ENCODE results near the gene ADCY5.

The ADCY5 gene

DNA sequence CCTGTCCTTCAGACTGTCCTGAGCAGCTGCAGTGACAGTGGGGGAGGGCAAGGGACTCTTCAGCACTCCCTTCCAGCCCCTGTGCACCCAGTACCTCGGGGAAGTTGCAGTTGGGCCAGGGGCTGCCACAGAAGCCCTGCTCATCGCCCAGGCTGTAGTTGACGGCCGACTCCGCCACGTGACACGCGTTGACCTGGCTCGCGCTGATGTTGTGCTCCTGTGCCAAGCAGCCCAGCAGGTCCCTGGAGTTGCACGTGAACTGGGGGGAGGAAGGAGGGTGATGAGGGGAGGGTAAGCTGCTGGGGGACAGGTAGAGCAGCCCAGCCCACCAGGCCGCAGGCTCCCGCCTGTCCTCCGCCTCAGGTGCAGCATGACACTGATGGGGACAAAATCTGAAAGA is 145.9 kb downstream of the ADCY5 start:
- Histone ChIP-seq H3K4me3 (ENCODE audit: low read depth in 1 of 5, low read length in 5 of 5) (no peak overlapping the region), H3K9ac (ENCODE audit: low read length in 5 of 5) (no peak overlapping the region), H3K36me3 (ENCODE audit: control insufficient read depth in 5 of 5, insufficient read depth in 5 of 5, low read length in 5 of 5) (peaks cover 4 to 43% (median 34%) of the 10 kb centered on the region in 5 donors), H3K9me3 (ENCODE audit: control insufficient read depth in 5 of 5, low read length in 5 of 5) (peaks cover 0 to 3% (median 0%) of the 10 kb centered on the region in 5 donors), H3K27ac (ENCODE audit: low read depth, low read length) (no peak overlapping the region), H3K27me3 (ENCODE audit: control insufficient read depth in 5 of 5, insufficient read depth in 4 of 5, low read length in 5 of 5) (no peaks in the 10 kb centered on the region), H3K4me1 (ENCODE audit: control insufficient read depth in 5 of 5, insufficient read depth in 5 of 5, low read length in 5 of 5) (peaks cover 0 to 17% (median 14%) of the 10 kb centered on the region in 5 donors)

DNA sequence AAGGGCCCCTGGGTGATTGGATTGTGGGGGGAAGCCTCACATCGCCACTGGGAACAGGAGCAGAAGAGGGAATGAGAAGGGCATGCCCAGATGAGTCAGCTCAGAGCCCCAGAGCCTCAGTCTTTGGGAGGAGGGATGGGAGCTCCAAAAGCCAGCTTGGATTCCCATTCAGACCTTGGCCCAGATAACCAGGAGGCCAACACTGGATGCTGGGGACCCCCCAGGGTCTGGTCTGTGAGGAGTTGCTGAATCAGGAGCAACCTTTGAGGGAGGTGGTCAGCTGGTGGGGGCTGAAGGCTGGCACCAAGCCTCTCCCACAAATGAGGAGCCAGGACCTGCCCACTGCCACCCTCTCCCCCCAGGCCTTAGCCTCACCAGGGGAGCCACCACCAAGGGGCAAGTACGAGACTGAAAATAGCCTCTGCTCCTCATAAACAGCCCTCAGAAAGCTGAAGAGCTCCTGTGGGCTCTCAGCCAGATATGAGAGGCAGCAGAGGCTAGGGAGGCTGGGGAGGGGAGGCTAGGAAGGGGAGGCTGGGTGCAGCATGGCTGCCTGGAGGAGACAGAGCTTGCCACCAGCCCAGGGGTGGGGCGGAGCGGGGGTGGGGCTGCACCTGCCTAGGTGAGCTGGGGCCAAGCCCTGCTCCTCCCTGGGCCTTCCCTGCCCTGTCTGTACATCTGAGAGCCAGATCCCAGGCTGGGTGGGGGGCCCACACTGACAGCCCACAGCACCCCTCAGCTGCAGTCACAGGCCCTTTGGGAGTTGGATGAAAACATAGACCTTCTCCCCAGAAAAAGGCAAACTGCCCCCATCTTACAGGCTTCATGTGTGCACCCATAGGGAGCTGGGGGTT is 147.3 kb downstream of the ADCY5 start:
- peak overlapping the region in 1 of 5 donors; percentile 15 for H3K9ac ChIP-seq (ENCODE audit: low read length in 5 of 5)

GRCh38 chr3:123300583-123300982 is 148.3 kb downstream of the ADCY5 start:
- Histone ChIP-seq H3K27ac (ENCODE audit: low read depth, low read length) (no peak overlapping the region), H3K36me3 (ENCODE audit: control insufficient read depth in 5 of 5, insufficient read depth in 5 of 5, low read length in 5 of 5) (peaks cover 4 to 59% (median 41%) of the 10 kb centered on the region in 5 donors), H3K9me3 (ENCODE audit: control insufficient read depth in 5 of 5, low read length in 5 of 5) (peaks cover 0 to 3% (median 0%) of the 10 kb centered on the region in 5 donors), H3K4me1 (ENCODE audit: control insufficient read depth in 5 of 5, insufficient read depth in 5 of 5, low read length in 5 of 5) (peaks cover 0 to 14% (median 12%) of the 10 kb centered on the region in 5 donors), H3K9ac (ENCODE audit: low read length in 5 of 5) (no peak overlapping the region), H3K4me3 (ENCODE audit: low read depth in 1 of 5, low read length in 5 of 5) (no peak overlapping the region), H3K27me3 (ENCODE audit: control insufficient read depth in 5 of 5, insufficient read depth in 4 of 5, low read length in 5 of 5) (no peaks in the 10 kb centered on the region)

More for the DNA sequence above, 147.3 kb downstream of the ADCY5 start:
- peaks cover 0 to 17% (median 14%) of the 10 kb centered on the region in 5 donors for H3K4me1 ChIP-seq (ENCODE audit: control insufficient read depth in 5 of 5, insufficient read depth in 5 of 5, low read length in 5 of 5)
- H3K9me3 ChIP-seq (ENCODE audit: control insufficient read depth in 5 of 5, low read length in 5 of 5): peaks cover 0 to 3% (median 0%) of the 10 kb centered on the region in 5 donors
- H3K27ac ChIP-seq (ENCODE audit: low read depth, low read length): no peak overlapping the region
- peaks cover 4 to 50% (median 36%) of the 10 kb centered on the region in 5 donors for H3K36me3 ChIP-seq (ENCODE audit: control insufficient read depth in 5 of 5, insufficient read depth in 5 of 5, low read length in 5 of 5)
- H3K27me3 ChIP-seq (ENCODE audit: control insufficient read depth in 5 of 5, insufficient read depth in 4 of 5, low read length in 5 of 5): no peaks in the 10 kb centered on the region
- no peak overlapping the region for H3K4me3 ChIP-seq (ENCODE audit: low read depth in 1 of 5, low read length in 5 of 5)

DNA sequence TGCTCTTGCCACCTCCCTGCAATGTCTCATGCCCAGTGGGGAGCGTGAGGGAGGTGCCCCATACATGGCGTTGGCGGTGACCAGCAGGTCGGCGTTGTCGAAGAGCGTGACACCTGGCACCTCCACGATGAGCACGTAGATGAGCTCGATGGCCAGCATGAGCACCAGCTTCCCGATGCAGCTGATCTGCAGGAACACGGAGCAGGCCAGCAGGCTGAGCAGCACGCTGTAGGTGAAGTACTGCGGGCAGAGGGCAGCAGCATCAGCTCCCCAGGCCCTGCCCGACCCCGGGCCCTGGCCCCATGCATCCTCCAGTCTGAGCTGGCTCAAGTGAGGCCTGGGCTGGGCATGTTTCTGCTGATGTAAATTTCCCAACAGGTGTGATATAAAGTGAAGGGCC is 148.8 kb downstream of the ADCY5 start:
- Histone ChIP-seq H3K36me3 (ENCODE audit: control insufficient read depth in 5 of 5, insufficient read depth in 5 of 5, low read length in 5 of 5) (peaks cover 4 to 63% (median 41%) of the 10 kb centered on the region in 5 donors), H3K4me1 (ENCODE audit: control insufficient read depth in 5 of 5, insufficient read depth in 5 of 5, low read length in 5 of 5) (peaks cover 0 to 9% (median 7%) of the 10 kb centered on the region in 5 donors), H3K9me3 (ENCODE audit: control insufficient read depth in 5 of 5, low read length in 5 of 5) (no peaks in the 10 kb centered on the region)

DNA sequence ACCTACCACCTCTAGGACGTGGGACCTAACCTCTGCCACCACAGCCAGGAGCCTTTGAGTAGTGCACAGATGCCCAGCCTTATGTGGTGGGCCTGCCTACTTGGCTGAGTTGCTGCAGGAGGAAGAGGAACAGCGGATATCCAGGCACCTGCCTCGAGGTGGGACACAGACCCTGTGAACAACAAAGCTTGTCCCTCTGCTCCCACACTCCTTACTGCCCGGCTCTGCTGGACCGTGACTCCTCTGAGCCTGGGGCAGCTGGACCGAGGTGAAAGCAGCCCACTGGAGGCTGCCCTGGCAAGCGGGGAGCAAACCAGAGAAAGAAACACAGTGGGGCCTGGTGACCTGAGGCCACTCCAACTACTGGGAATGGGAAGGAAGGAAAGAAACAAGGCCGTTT is 149.3 kb downstream of the ADCY5 start:
- Histone ChIP-seq H3K4me1 (ENCODE audit: control insufficient read depth in 5 of 5, insufficient read depth in 5 of 5, low read length in 5 of 5) (peaks cover 0 to 4% (median 3%) of the 10 kb centered on the region in 5 donors), H3K27me3 (ENCODE audit: control insufficient read depth in 5 of 5, insufficient read depth in 4 of 5, low read length in 5 of 5) (no peaks in the 10 kb centered on the region), H3K9me3 (ENCODE audit: control insufficient read depth in 5 of 5, low read length in 5 of 5) (no peaks in the 10 kb centered on the region), H3K27ac (ENCODE audit: low read depth, low read length) (peak overlapping the region; percentile 62), H3K36me3 (ENCODE audit: control insufficient read depth in 5 of 5, insufficient read depth in 5 of 5, low read length in 5 of 5) (peaks cover 4 to 67% (median 43%) of the 10 kb centered on the region in 5 donors), H3K4me3 (ENCODE audit: low read depth in 1 of 5, low read length in 5 of 5) (no peak overlapping the region), H3K9ac (ENCODE audit: low read length in 5 of 5) (no peak overlapping the region)

More for the DNA sequence above, 148.8 kb downstream of the ADCY5 start:
- H3K4me3 ChIP-seq (ENCODE audit: low read depth in 1 of 5, low read length in 5 of 5): no peak overlapping the region
- no peaks in the 10 kb centered on the region for H3K27me3 ChIP-seq (ENCODE audit: control insufficient read depth in 5 of 5, insufficient read depth in 4 of 5, low read length in 5 of 5)
- no peak overlapping the region for H3K9ac ChIP-seq (ENCODE audit: low read length in 5 of 5)
- H3K27ac ChIP-seq (ENCODE audit: low read depth, low read length): no peak overlapping the region

DNA sequence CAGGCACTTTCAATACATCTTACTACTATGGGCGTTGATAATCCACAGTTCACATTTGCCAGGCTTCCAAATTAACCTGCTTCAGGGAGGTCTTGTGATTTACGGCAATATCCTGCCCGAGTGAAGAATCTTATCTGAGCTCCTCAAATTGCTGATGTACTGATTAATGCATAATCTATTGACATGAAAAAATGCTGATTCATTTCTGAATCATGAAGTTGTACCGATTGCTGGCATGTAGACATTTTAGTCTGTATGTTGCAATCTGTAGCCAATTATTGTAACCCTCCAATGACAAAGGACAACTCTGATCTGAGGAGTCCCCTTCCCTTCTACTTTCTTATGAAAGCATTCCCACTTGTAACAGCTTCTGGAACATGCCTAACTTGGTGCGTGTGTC is 150.0 kb downstream of the ADCY5 start:
- peaks cover 5 to 69% (median 47%) of the 10 kb centered on the region in 5 donors for H3K36me3 ChIP-seq (ENCODE audit: control insufficient read depth in 5 of 5, insufficient read depth in 5 of 5, low read length in 5 of 5)
- H3K4me3 ChIP-seq (ENCODE audit: low read depth in 1 of 5, low read length in 5 of 5): no peak overlapping the region
- H3K9ac ChIP-seq (ENCODE audit: low read length in 5 of 5): no peak overlapping the region
- H3K9me3 ChIP-seq (ENCODE audit: control insufficient read depth in 5 of 5, low read length in 5 of 5): no peaks in the 10 kb centered on the region
- H3K4me1 ChIP-seq (ENCODE audit: control insufficient read depth in 5 of 5, insufficient read depth in 5 of 5, low read length in 5 of 5): peaks cover 0 to 4% (median 3%) of the 10 kb centered on the region in 5 donors
- H3K27me3 ChIP-seq (ENCODE audit: control insufficient read depth in 5 of 5, insufficient read depth in 4 of 5, low read length in 5 of 5): no peaks in the 10 kb centered on the region
- peak overlapping the region; percentile 62 for H3K27ac ChIP-seq (ENCODE audit: low read depth, low read length)

- Histone ChIP-seq H3K4me3 (ENCODE audit: low read depth in 1 of 5, low read length in 5 of 5) (no peak overlapping the region), H3K27ac (ENCODE audit: low read depth, low read length) (no peak overlapping the region), H3K9me3 (ENCODE audit: control insufficient read depth in 5 of 5, low read length in 5 of 5) (no peaks in the 10 kb centered on the region), H3K36me3 (ENCODE audit: control insufficient read depth in 5 of 5, insufficient read depth in 5 of 5, low read length in 5 of 5) (peaks cover 2 to 66% (median 42%) of the 10 kb centered on the region in 5 donors), H3K4me1 (ENCODE audit: control insufficient read depth in 5 of 5, insufficient read depth in 5 of 5, low read length in 5 of 5) (peaks cover 0 to 4% (median 3%) of the 10 kb centered on the region in 5 donors), H3K9ac (ENCODE audit: low read length in 5 of 5) (no peak overlapping the region), H3K27me3 (ENCODE audit: control insufficient read depth in 5 of 5, insufficient read depth in 4 of 5, low read length in 5 of 5) (no peaks in the 10 kb centered on the region)
These were observed 151.3 kb downstream of the ADCY5 start for GRCh38 chr3:123297627-123297899.

DNA sequence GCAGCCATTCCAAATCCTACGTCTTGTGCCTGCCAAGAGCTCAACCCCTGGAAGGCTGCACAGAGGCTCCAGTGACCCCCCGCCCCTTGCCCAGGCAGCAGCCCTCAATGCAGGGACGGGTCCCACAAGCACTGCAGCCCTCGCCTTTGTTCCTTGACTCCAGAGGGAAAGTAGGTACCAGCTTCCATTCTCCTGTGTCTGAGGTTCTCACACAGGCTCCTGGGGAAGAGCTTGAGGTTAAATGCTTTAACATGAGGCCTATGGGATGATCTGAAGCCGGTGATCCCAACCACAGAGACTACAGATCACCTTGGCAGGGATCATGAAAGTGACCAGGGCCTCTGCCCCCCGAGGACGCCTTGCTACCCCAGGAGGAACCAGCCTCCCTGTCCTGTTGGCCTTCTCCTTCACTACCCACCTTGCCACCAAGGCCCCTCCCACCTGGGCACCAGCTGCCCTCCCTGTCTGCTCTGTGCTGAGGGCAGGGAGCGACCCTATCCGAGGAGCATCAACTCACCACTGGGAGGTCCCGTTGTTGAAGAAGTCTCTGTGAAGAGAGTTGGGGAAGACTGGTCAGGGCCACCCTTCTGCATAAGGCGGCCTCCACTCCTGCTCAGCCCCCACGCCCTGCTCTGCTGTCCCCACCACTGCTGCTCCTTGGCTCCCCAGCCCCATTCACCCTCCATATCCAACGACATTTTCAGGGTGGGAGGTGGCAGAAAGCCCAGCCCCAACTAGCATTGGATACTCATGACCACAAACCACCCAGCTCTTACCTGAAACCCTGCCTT is 151.9 kb downstream of the ADCY5 start:
- no peaks in the 10 kb centered on the region for H3K27me3 ChIP-seq (ENCODE audit: control insufficient read depth in 5 of 5, insufficient read depth in 4 of 5, low read length in 5 of 5)
- H3K27ac ChIP-seq (ENCODE audit: low read depth, low read length): no peak overlapping the region
- H3K9me3 ChIP-seq (ENCODE audit: control insufficient read depth in 5 of 5, low read length in 5 of 5): no peaks in the 10 kb centered on the region
- H3K9ac ChIP-seq (ENCODE audit: low read length in 5 of 5): no peak overlapping the region
- H3K4me3 ChIP-seq (ENCODE audit: low read depth in 1 of 5, low read length in 5 of 5): no peak overlapping the region
- H3K4me1 ChIP-seq (ENCODE audit: control insufficient read depth in 5 of 5, insufficient read depth in 5 of 5, low read length in 5 of 5): peaks cover 0 to 4% (median 3%) of the 10 kb centered on the region in 5 donors
- H3K36me3 ChIP-seq (ENCODE audit: control insufficient read depth in 5 of 5, insufficient read depth in 5 of 5, low read length in 5 of 5): peaks cover 2 to 63% (median 38%) of the 10 kb centered on the region in 5 donors

GRCh38 chr3:123296261-123296660 is 152.6 kb downstream of the ADCY5 start:
- H3K4me1 ChIP-seq (ENCODE audit: control insufficient read depth in 5 of 5, insufficient read depth in 5 of 5, low read length in 5 of 5): peaks cover 0 to 4% (median 3%) of the 10 kb centered on the region in 5 donors
- no peak overlapping the region for H3K27ac ChIP-seq (ENCODE audit: low read depth, low read length)
- H3K27me3 ChIP-seq (ENCODE audit: control insufficient read depth in 5 of 5, insufficient read depth in 4 of 5, low read length in 5 of 5): no peaks in the 10 kb centered on the region
- H3K9ac ChIP-seq (ENCODE audit: low read length in 5 of 5): no peak overlapping the region
- no peak overlapping the region for H3K4me3 ChIP-seq (ENCODE audit: low read depth in 1 of 5, low read length in 5 of 5)
- peaks cover 3 to 61% (median 40%) of the 10 kb centered on the region in 5 donors for H3K36me3 ChIP-seq (ENCODE audit: control insufficient read depth in 5 of 5, insufficient read depth in 5 of 5, low read length in 5 of 5)
- no peaks in the 10 kb centered on the region for H3K9me3 ChIP-seq (ENCODE audit: control insufficient read depth in 5 of 5, low read length in 5 of 5)

DNA sequence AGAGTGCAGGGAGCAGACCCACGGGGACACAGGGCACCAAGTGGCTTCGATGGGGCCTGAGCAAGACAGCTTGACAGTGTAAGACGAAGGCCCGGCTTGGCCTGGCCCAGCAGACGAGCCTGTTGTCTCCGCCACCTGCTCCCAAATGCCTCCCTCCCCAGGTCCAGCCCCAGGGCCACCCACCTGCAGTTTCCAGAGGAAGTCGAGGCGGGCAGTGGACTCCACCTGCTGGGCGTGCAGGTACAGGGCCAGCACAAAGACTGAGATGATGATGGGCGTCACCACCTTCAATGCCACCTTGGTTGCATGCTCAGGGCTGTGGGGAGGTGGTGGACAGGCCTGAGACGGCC is 153.0 kb downstream of the ADCY5 start:
- Histone ChIP-seq H3K4me3 (ENCODE audit: low read depth in 1 of 5, low read length in 5 of 5) (no peak overlapping the region), H3K9me3 (ENCODE audit: control insufficient read depth in 5 of 5, low read length in 5 of 5) (no peaks in the 10 kb centered on the region), H3K27ac (ENCODE audit: low read depth, low read length) (no peak overlapping the region), H3K9ac (ENCODE audit: low read length in 5 of 5) (no peak overlapping the region), H3K27me3 (ENCODE audit: control insufficient read depth in 5 of 5, insufficient read depth in 4 of 5, low read length in 5 of 5) (no peaks in the 10 kb centered on the region), H3K4me1 (ENCODE audit: control insufficient read depth in 5 of 5, insufficient read depth in 5 of 5, low read length in 5 of 5) (peaks cover 0 to 4% (median 3%) of the 10 kb centered on the region in 5 donors), H3K36me3 (ENCODE audit: control insufficient read depth in 5 of 5, insufficient read depth in 5 of 5, low read length in 5 of 5) (peaks cover 5 to 63% (median 41%) of the 10 kb centered on the region in 5 donors)

All from subcutaneous abdominal adipose tissue (tissue), 5 donors.